Epithelial cell of esophagus (primary cell): ENCODE measurements around the gene SYT2.
"Not testable (repeated sequence)": the region's sequence is repeated elsewhere in the genome, so short reads cannot be mapped to it uniquely, and the experiment has no call there.

Source experiments
- DNase-seq: peaks from one replicate; pipeline ENCODE4 v3.0.0; 2010; ENCODE audit warnings: low read depth
- H3K4me3 ChIP-seq: 2 replicates; pipeline ENCODE4 v1.5.1; 2011; ENCODE audit warnings: mild to moderate bottlenecking, low read length, control low read depth
- TF ChIP-seq, protein P1 (sequence below): IDR thresholded peaks from 2 replicates; pipeline ENCODE4 v1.5.1; 2011; ENCODE audit warnings: low read depth, mild to moderate bottlenecking, low read length, control low read depth, inconsistent platforms; ENCODE audit not compliant: insufficient read depth; ENCODE audit errors: missing control alignments

SYT2 gene

GRCh38 chr1:202623075-202623474 is 87.2 kb downstream of the SYT2 start:
- TF ChIP-seq, protein P1, sequence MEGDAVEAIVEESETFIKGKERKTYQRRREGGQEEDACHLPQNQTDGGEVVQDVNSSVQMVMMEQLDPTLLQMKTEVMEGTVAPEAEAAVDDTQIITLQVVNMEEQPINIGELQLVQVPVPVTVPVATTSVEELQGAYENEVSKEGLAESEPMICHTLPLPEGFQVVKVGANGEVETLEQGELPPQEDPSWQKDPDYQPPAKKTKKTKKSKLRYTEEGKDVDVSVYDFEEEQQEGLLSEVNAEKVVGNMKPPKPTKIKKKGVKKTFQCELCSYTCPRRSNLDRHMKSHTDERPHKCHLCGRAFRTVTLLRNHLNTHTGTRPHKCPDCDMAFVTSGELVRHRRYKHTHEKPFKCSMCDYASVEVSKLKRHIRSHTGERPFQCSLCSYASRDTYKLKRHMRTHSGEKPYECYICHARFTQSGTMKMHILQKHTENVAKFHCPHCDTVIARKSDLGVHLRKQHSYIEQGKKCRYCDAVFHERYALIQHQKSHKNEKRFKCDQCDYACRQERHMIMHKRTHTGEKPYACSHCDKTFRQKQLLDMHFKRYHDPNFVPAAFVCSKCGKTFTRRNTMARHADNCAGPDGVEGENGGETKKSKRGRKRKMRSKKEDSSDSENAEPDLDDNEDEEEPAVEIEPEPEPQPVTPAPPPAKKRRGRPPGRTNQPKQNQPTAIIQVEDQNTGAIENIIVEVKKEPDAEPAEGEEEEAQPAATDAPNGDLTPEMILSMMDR: no peak
- DNase-seq: no peak
- H3K4me3 ChIP-seq: no peak overlapping the region

DNA sequence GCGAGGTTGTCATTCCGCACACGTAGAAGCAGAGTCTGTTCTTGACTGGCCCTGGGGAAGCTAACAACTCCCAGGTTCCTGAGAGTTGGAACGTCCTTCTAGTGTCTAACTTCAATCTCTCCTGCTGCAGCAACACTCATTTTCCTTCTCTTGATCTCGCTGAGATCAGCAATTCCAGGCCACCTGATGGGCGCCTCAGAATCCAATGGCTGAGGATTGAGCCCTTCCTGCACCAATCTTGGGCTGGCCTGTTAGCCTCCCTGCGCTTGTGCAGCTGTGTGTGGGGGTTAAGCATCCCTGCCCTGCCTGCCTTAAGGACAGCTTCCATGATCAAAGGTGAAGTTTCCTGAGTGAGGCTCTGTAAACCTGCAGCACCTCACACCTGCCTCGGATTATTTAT is 87.9 kb downstream of the SYT2 start:
- no peak overlapping the region for H3K4me3 ChIP-seq
- DNase-seq: no peak
- TF ChIP-seq, protein P1: no peak

DNA sequence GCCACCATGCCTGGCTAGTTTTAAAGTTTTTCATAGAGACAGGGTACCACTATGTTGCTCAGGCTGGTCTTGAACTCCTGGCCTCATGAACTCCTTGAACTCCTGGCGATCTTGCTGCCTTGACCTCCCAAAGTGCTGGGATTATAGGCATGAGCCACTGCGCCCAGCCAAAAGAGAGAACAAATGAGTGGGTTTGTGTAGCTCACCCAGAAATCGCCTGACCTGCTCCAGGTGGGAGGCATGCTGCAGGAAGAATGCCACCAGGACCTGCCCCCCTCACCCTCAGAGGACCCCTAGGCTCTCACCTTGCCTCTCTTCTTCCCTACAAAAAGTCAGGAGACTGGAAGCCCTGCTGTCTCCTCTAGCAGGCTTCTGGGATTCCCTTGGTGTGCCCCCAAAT is 88.8 kb downstream of the SYT2 start:
- no peak for DNase-seq
- H3K4me3 ChIP-seq: no peak overlapping the region
- TF ChIP-seq, protein P1: no peak

- DNase-seq: not testable (repeated sequence)
Observed at GRCh38 chr1:202620036-202620435, 90.2 kb downstream of the SYT2 start.

GRCh38 chr1:202619505-202619904 is 90.7 kb downstream of the SYT2 start:
- no peak overlapping the region for H3K4me3 ChIP-seq
- no peak for DNase-seq
- TF ChIP-seq, protein P1: no peak

More at GRCh38 chr1:202620036-202620435, 90.2 kb downstream of the SYT2 start:
- not testable (repeated sequence) for H3K4me3 ChIP-seq

DNA sequence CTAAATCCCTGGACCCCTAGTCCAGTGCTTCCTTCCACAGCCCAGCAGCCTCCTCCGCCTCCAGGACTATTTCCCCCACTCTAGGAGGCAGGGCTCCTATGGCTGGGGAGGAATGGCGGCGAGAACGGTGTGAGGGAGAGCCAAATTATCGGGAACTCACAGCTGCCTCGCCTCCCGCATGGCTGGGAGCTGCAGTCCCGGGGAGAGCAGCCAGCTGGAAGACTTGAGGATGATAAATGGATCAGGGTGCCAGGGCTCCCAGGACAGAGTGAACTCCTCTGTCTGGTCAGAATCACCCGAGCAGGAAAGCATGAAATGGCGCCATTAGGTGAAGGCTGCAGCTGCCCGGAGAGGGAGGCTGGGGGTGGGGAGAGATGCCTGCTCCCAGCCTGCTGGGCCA is 91.2 kb downstream of the SYT2 start:
- DNase-seq, H3K4me3 ChIP-seq: not testable (repeated sequence)

GRCh38 chr1:202616355-202616915 is 93.8 kb downstream of the SYT2 start:
- no peak overlapping the region for H3K4me3 ChIP-seq
- DNase-seq: no peak
- TF ChIP-seq, protein P1: no peak

DNA sequence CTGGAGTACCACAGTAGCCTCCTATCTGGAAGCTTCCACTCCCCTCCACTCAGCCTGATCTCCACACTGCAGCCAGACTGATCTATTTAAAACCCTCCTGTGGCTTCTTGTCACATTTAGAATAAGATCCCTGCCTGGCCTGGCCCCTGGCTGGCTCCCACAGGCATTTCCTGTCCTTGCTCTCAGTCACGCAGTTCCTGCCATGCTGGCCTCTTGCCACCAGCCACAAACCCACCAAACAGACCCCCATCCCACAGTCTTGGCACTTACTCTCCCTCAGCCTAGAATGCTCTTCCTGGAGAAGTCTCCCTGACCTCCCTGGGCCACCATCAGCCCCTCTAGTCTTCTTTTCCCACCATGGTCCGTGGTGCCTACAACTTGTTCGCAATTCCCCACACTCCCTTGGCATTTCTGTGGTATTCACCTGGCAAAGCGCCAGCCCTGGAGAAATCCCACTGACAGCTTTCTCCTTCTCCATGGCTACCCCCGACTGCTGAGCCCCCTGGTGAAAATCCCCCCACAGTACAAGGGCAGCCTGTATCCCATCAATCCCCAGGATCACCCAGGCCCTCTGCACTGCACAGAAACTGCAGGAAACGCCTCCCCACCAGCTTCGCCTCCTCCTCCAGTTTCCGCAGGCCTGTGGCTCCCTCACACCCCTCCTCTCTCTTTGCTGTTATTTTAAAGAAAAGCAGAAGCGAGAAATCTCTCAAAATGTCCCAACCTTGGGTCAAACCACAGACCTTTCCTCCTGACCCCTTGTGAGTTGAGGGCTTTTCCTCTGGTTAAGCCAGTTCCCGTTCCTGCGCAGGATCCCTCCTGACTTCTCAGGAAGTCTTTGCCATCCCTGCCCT is 94.5 kb downstream of the SYT2 start:
- DNase-seq: no peak
- H3K4me3 ChIP-seq: no peak overlapping the region
- TF ChIP-seq, protein P1: no peak

- H3K4me3 ChIP-seq, DNase-seq: not testable (repeated sequence)
Observed at GRCh38 chr1:202615208-202615500, 95.1 kb downstream of the SYT2 start.
